ENCODE results near the gene GYS1. TPM values are rescaled to one million over a fixed set of nuclear protein-coding genes. Genes with fewer than 3 reads are reported as not detected.

GYS1 gene
- total RNA-seq, 4 donors from 2014 or later, result 31.8 to 107 (median 40.9) TPM

DNA sequence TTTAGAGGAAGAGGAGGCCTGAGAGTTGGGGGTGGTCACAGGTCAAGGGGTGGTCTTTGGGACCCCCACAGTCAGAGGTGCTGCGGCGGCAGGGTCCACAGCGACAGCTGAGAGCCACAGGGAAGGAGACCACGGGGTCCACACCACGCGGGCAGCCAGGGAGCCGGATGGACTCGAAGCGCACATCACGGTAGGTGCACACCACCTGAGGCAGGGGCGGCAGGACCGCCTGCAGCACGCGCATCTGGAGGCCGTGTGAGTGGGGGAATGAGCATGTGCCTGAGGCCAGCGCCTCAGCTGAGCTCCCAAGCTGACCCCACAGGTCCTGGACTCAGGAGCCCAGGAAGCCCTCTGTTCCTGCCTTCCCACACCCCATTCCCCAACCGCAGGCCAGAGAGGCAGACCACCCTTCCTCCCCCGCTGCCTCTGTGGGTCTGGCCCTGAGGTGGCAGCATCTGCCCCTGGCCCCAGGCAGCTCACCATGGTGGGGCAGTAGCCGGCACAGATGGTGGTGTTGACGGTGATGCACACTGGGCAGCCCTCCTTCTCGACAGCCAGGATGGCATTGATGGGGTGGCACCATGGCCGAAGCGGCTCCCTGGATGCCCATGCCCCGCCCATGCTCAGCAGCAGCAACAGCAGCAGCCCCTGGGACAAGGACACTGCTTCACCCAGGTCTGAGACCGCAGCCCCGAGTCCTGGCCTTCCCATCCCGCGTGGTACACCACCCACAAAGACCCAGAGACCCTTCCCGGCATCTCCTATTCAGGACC, 23.1 kb upstream of the GYS1 start:
- 89% methylated on average over 16 of the region's 29 CpGs; no CpG with 5 or more reads in 1 of the 2 donors for WGBS, 2 donors (ENCODE audit: low coverage in 1 of 2)
- in situ Hi-C loops (cut with MboI; ENCODE audit: low pct_ligation_motif_present in 1 of 4, low pct_unique_long_range_greater_than_20kb in 1 of 4, low sequenced_read_pairs in 3 of 4), result no loop called here
- intact Hi-C loops (cut with DNase I; ENCODE audit: low total_unique reads), result no loop called here
- H3K36me3 ChIP-seq, result peaks cover 0 to 3% (median 0%) of the 10 kb centered on the region in 4 donors
- H3K4me3 ChIP-seq, result no peak overlapping the region
- no peaks in the 10 kb centered on the region for H3K9me3 ChIP-seq
- H3K27me3 ChIP-seq, result peaks cover 34% of the 10 kb centered on the region
- H3K27ac ChIP-seq, result no peak overlapping the region
- peaks cover 9 to 25% (median 23%) of the 10 kb centered on the region in 4 donors for H3K4me1 ChIP-seq
- TF ChIP-seq EP300 (IDR thresholded peaks at IDR 0.05; ENCODE audit: low read depth), result no peak
- no peak for TF ChIP-seq POLR2A (IDR thresholded peaks at IDR 0.05)
- TF ChIP-seq POLR2AphosphoS5 (IDR thresholded peaks at IDR 0.05), result no peak
- TF ChIP-seq CTCF (IDR thresholded peaks at IDR 0.05), result no peak
- no peak for DNase-seq

- no peak overlapping the region for H3K27ac ChIP-seq
- H3K9me3 ChIP-seq, result no peaks in the 10 kb centered on the region
- in situ Hi-C loops (cut with MboI; ENCODE audit: low pct_ligation_motif_present in 1 of 4, low pct_unique_long_range_greater_than_20kb in 1 of 4, low sequenced_read_pairs in 3 of 4) (no loop called here), intact Hi-C loops (cut with DNase I; ENCODE audit: low total_unique reads) (no loop called here)
- 91 to 92% methylated on average over 10 to 18 of the region's 18 CpGs for WGBS, 2 donors (ENCODE audit: low coverage in 1 of 2)
- TF ChIP-seq CTCF (IDR thresholded peaks at IDR 0.05) (no peak), POLR2A (IDR thresholded peaks at IDR 0.05) (no peak), POLR2AphosphoS5 (IDR thresholded peaks at IDR 0.05) (no peak), EP300 (IDR thresholded peaks at IDR 0.05; ENCODE audit: low read depth) (no peak)
- DNase-seq, result no peak
- H3K27me3 ChIP-seq, result peaks cover 21% of the 10 kb centered on the region
- peaks cover 9 to 25% (median 23%) of the 10 kb centered on the region in 4 donors for H3K4me1 ChIP-seq
- peaks cover 0 to 10% (median 2%) of the 10 kb centered on the region in 4 donors for H3K36me3 ChIP-seq
- no peak overlapping the region for H3K4me3 ChIP-seq
Observed at GRCh38 chr19:49014870-49015255, 21.8 kb upstream of the GYS1 start.

DNA sequence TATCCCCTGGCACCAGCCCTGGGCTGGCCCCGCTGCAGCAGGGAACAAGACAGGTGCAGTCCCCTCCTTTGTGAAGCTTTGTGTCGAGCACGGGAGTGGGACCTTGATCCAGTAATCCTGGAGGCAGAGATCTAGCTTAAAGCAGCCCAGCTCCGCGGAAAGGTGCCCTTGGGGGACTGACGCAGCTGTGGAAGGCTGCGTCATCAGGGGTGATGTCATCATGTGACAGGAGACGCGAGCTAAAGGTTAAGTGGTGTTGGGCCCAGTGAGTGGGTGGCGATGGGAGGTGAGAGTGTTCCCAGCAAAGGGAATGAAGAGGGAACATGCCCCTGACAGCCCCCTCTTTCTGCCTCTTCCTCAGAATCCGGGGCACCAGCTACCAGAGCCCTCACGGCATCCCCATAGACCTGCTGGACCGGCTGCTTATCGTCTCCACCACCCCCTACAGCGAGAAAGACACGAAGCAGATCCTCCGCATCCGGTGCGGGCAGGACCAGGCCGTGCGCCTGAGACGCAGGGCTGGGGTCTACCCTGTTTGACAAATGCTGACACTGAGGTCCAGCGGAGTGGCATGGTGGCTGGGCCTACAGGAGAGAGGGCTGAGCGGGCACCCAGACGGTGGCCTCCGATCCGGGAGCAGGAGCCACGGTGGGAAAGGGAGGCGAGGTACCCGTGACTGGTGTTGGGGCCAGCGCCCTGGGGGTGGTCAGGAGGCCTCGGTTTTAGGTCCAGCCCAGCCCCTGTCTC, 21.2 kb upstream of the GYS1 start:
- no peak for DNase-seq
- Histone ChIP-seq H3K9me3 (no peaks in the 10 kb centered on the region), H3K27ac (no peak overlapping the region), H3K4me3 (no peak overlapping the region), H3K4me1 (peaks cover 7 to 21% (median 19%) of the 10 kb centered on the region in 4 donors), H3K27me3 (peaks cover 15% of the 10 kb centered on the region), H3K36me3 (peaks cover 0 to 14% (median 3%) of the 10 kb centered on the region in 4 donors)
- in situ Hi-C loops (cut with MboI; ENCODE audit: low pct_ligation_motif_present in 1 of 4, low pct_unique_long_range_greater_than_20kb in 1 of 4, low sequenced_read_pairs in 3 of 4) (no loop called here), intact Hi-C loops (cut with DNase I; ENCODE audit: low total_unique reads) (no loop called here)
- no peak for TF ChIP-seq CTCF (IDR thresholded peaks at IDR 0.05)
- WGBS, 2 donors (ENCODE audit: low coverage in 1 of 2), result 94% methylated on average over 31 of the region's 32 CpGs; no CpG with 5 or more reads in 1 of the 2 donors

GRCh38 chr19:49011194-49011593, 18.1 kb upstream of the GYS1 start:
- Histone ChIP-seq H3K4me3 (no peak overlapping the region), H3K36me3 (peaks cover 0 to 14% (median 3%) of the 10 kb centered on the region in 4 donors), H3K27ac (no peak overlapping the region), H3K4me1 (no peaks in the 10 kb centered on the region), H3K9me3 (no peaks in the 10 kb centered on the region), H3K27me3 (no peaks in the 10 kb centered on the region)
- intact Hi-C loops (cut with DNase I; ENCODE audit: low total_unique reads) (no loop called here), in situ Hi-C loops (cut with MboI; ENCODE audit: low pct_ligation_motif_present in 1 of 4, low pct_unique_long_range_greater_than_20kb in 1 of 4, low sequenced_read_pairs in 3 of 4) (no loop called here)
- WGBS, 2 donors (ENCODE audit: low coverage in 1 of 2), result 77 to 90% methylated on average over 2 to 12 of the region's 17 CpGs
- no peak for TF ChIP-seq POLR2A (IDR thresholded peaks at IDR 0.05)
- TF ChIP-seq EP300 (IDR thresholded peaks at IDR 0.05; ENCODE audit: low read depth), result no peak
- no peak for TF ChIP-seq CTCF (IDR thresholded peaks at IDR 0.05)
- no peak for TF ChIP-seq POLR2AphosphoS5 (IDR thresholded peaks at IDR 0.05)
- no peak for DNase-seq
